K562 treated with DMSO at 1 percent for 24 hours (cell line): ENCODE results near the gene SMC1A. TPM values are rescaled to one million over a fixed set of nuclear protein-coding genes. Genes with fewer than 3 reads are reported as not detected.

Experiments used
- total RNA-seq: library from RNA; unstranded; fragments of 300-600 nt; gene quantifications from 2 replicates; pipeline ENCODE4 v1.2.3, GENCODE V29; 2022; ENCODE audit warnings: low read depth; ENCODE audit not compliant: insufficient read depth

SMC1A gene
- 68.2 and 69.4 TPM in 2 replicates for total RNA-seq

GRCh38 chrX:53422086-53422860 is at the start of gene SMC1A:
Gene SMC1A (minus strand): TSS chrX:53422654. CDS start chrX:53422600, 54 bp downstream.

GRCh38 chrX:53433651-53434639 is 11.5 kb upstream of the SMC1A start, which contains the start of gene HSD17B10:
Gene HSD17B10 (minus strand): TSS chrX:53434370. CDS start chrX:53434345, 25 bp downstream.

DNA sequence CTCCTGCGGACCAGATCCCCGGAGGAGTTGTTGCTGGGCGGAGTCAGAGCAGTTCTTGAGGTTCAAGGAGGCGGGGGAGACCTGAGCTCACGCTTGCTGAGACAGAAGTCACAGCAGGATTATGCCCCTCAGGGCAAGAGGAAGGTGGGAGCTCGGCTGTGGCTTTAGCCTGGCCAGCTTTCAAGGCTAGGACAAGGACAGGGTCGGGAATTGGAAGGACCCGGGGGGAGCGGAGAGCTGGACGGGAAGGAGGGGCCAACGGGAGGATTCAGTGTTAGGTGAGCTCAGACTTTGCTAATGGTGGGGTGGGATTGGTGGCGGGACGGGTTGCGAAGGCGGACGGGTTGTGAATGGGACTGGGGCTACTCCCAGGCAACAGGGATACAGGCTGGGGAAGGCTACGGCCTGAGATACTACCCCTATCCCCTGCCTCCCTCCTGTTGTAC is 430 bp upstream of the SMC1A start, which contains the start of gene RIBC1:
Gene RIBC1, plus strand, starts transcription at position 13 of the 446 bp plus-strand sequence. CDS start 3,404 bp downstream, outside the sequence.

Other genes starting within 250 kb of the SMC1A start
- gene KDM5C, start 197.4 kb downstream of the SMC1A start, total RNA-seq = 68.4 and 70.6 TPM in 2 replicates
- 22.7 and 24.9 TPM in 2 replicates for gene IQSEC2, start 141.1 kb downstream of the SMC1A start, total RNA-seq
- gene RIBC1, start 219 bp upstream of the SMC1A start, total RNA-seq = 0.85 and 0.90 TPM in 2 replicates
- gene HSD17B10, start 11.7 kb upstream of the SMC1A start, total RNA-seq = 132 and 136 TPM in 2 replicates